Neuronal stem cell (in vitro differentiated cells): Measurements from ENCODE around the gene ABHD17B.

Source experiments
- DNase-seq: peaks from one replicate; pipeline ENCODE4 v3.0.0-alpha.2; 2013; ENCODE audit warnings: low spot score
- H2AFZ ChIP-seq: one replicate; pipeline ENCODE4 v1.6.1; 2013; ENCODE audit warnings: mild to moderate bottlenecking, low read length, inconsistent platforms
- H2AK5ac ChIP-seq: 2 replicates; pipeline ENCODE4 v1.6.1; 2013; ENCODE audit warnings: low read depth, mild to moderate bottlenecking, inconsistent platforms, low read length, moderate library complexity, mixed read lengths
- H2BK120ac ChIP-seq: 2 replicates; pipeline ENCODE4 v1.6.1; 2013; ENCODE audit warnings: low read depth, mild to moderate bottlenecking, inconsistent platforms, low read length, moderate library complexity, mixed read lengths
- H2BK12ac ChIP-seq: one replicate; pipeline ENCODE4 v1.6.1; 2013; ENCODE audit warnings: low read length, inconsistent platforms
- H2BK15ac ChIP-seq: 2 replicates; pipeline ENCODE4 v1.6.1; 2013; ENCODE audit warnings: mild to moderate bottlenecking, low read length, inconsistent platforms, mixed read lengths
- H2BK5ac ChIP-seq: one replicate; pipeline ENCODE4 v1.6.1; 2013; ENCODE audit warnings: inconsistent platforms, mild to moderate bottlenecking, low read length, moderate library complexity
- H3K14ac ChIP-seq: one replicate; pipeline ENCODE4 v1.6.1; 2013; ENCODE audit warnings: low read length, inconsistent platforms
- H3K18ac ChIP-seq: 2 replicates; pipeline ENCODE4 v1.6.1; 2013; ENCODE audit warnings: low read length, inconsistent platforms
- H3K23ac ChIP-seq: 2 replicates; pipeline ENCODE4 v1.6.1; 2013; ENCODE audit warnings: low read depth, mild to moderate bottlenecking, mixed read lengths, low read length, inconsistent platforms; ENCODE audit not compliant: poor library complexity
- H3K27ac ChIP-seq: replicated peaks from 3 replicates; pipeline ENCODE4 v1.5.1; 2013; ENCODE audit warnings: low read length, inconsistent platforms
- H3K27me3 ChIP-seq, 3 experiments: 2 replicates each; pipeline ENCODE4 v1.6.1; 2013; ENCODE audit warnings: low read length in 3 of 3, mild to moderate bottlenecking in 2 of 3, inconsistent platforms in 1 of 3, low read depth in 1 of 3, mixed read lengths in 1 of 3, moderate library complexity in 1 of 3; ENCODE audit not compliant: control insufficient read depth in 3 of 3, insufficient read depth in 3 of 3
- H3K36me3 ChIP-seq, 2 donors: replicated peaks in 1 of 2; 2 replicates each; pipeline ENCODE4 v1.6.1; 2013; ENCODE audit warnings: low read length in 2 of 2; ENCODE audit not compliant: control insufficient read depth in 2 of 2, insufficient read depth in 2 of 2
- H3K4ac ChIP-seq: 2 replicates; pipeline ENCODE4 v1.6.1; 2013; ENCODE audit warnings: inconsistent platforms, mild to moderate bottlenecking, low read length, moderate library complexity
- H3K4me1 ChIP-seq, 2 donors: 1 replicate in 1 of 2; 2 replicates in 1 of 2; pipeline ENCODE4 v1.6.1; 2013; ENCODE audit warnings: low read length in 2 of 2, low read depth in 1 of 2; ENCODE audit not compliant: control insufficient read depth in 2 of 2, insufficient read depth in 1 of 2
- H3K4me2 ChIP-seq: one replicate; pipeline ENCODE4 v1.6.1; 2013; ENCODE audit warnings: mild to moderate bottlenecking, low read length, inconsistent platforms; ENCODE audit not compliant: insufficient read depth, poor library complexity, severe bottlenecking
- H3K4me3 ChIP-seq, 2 donors: 2 replicates each; pipeline ENCODE4 v1.5.1; 2013; ENCODE audit warnings: low read length in 2 of 2, mild to moderate bottlenecking in 2 of 2, inconsistent platforms in 1 of 2, moderate library complexity in 1 of 2
- H3K79me1 ChIP-seq: one replicate; pipeline ENCODE4 v1.6.1; 2013; ENCODE audit warnings: low read depth, mild to moderate bottlenecking, inconsistent platforms, low read length, moderate library complexity
- H3K9ac ChIP-seq: one replicate; pipeline ENCODE4 v1.6.1; 2013; ENCODE audit warnings: mild to moderate bottlenecking, low read depth, low read length, inconsistent platforms; ENCODE audit not compliant: poor library complexity
- H3K9me3 ChIP-seq, 2 donors: replicated peaks in 1 of 2; 2 replicates each; pipeline versions ENCODE3 to v1.6.1; 2013; ENCODE audit warnings: low read length in 2 of 2, mild to moderate bottlenecking in 2 of 2, inconsistent platforms in 1 of 2, low read depth in 1 of 2, mixed read lengths in 1 of 2, moderate library complexity in 1 of 2; ENCODE audit not compliant: control insufficient read depth in 2 of 2, insufficient read depth in 1 of 2
- H4K8ac ChIP-seq: one replicate; pipeline ENCODE4 v1.6.1; 2013; ENCODE audit warnings: low read depth, mild to moderate bottlenecking, inconsistent platforms, low read length, moderate library complexity
- H4K91ac ChIP-seq: one replicate; pipeline ENCODE4 v1.6.1; 2013; ENCODE audit warnings: low read length, low read depth, mild to moderate bottlenecking, inconsistent platforms; ENCODE audit not compliant: poor library complexity
- whole genome bisulfite sequencing, 2 donors: extraction: QIAGEN DNeasy Blood & Tissue Kit; methylation state at CpG; one replicate each; pipeline ENCODE4 v1.1.7; 2013; ENCODE audit warnings: missing lambda C conversion rate in 2 of 2, mixed read lengths in 1 of 2; ENCODE audit not compliant: insufficient read length in 2 of 2, insufficient replicate concordance in 1 of 2; ENCODE audit errors: extremely low coverage in 2 of 2; 5-methylcytosine and 5-hydroxymethylcytosine counted together

The ABHD17B gene

DNA sequence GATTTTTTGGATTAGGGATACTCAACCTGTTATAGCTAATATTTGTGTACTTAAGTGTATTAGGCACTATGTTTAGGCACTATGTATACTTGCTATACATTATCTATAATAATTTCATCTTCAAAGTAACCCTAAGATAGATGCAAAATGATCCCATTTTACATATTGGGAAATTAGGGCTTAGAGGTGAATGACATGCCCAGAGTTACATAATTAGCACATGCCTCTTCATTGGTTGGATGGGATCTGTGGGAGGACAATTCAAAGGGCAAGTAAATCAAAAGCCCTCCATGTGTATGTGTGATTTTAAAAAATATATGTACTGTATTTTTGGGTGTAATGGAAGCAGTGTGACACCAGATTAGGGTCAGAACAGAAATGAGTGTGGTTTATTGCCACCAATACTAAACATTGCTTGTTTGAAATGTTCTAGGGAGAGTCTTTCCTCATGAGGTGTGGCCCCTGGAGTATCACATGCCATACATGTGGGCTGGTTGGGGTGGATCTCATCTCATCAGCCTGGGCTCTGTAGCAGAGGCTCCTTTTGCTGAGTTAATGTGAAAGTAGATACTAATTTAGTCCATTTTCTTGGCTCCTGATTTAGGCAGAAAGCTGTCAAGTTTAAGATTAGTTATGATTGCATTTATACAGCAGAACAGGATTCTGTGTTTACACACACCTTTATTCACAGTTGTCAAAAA lies 6.0 kb upstream of the ABHD17B start:
- no peak overlapping the region for H4K8ac ChIP-seq
- H3K23ac ChIP-seq = no peak overlapping the region
- no peak overlapping the region for H3K9ac ChIP-seq
- H3K36me3 ChIP-seq = peaks cover 0 to 11% of the 10 kb centered on the region in 2 donors
- no peak overlapping the region for H2AK5ac ChIP-seq
- H3K4me3 ChIP-seq = no peak overlapping the region
- H3K4ac ChIP-seq = no peak overlapping the region
- no peaks in the 10 kb centered on the region for H3K27me3 ChIP-seq
- H2BK12ac ChIP-seq = no peak overlapping the region
- H2AFZ ChIP-seq = no peak overlapping the region
- H2BK5ac ChIP-seq = no peak overlapping the region
- H2BK15ac ChIP-seq = no peak overlapping the region
- H4K91ac ChIP-seq = no peak overlapping the region
- H3K14ac ChIP-seq = no peak overlapping the region
- DNase-seq = no peak
- H2BK120ac ChIP-seq = no peak overlapping the region
- peaks cover 2% of the 10 kb centered on the region for H3K79me1 ChIP-seq
- no peak overlapping the region for H3K4me2 ChIP-seq
- H3K4me1 ChIP-seq = peaks cover 2 to 11% of the 10 kb centered on the region in 2 donors
- peaks cover 2 to 12% of the 10 kb centered on the region in 2 donors for H3K9me3 ChIP-seq
- no peak overlapping the region for H3K18ac ChIP-seq
- H3K27ac ChIP-seq = no peak overlapping the region

- Histone ChIP-seq H3K36me3 (peaks cover 0 to 11% of the 10 kb centered on the region in 2 donors), H3K9ac (no peak overlapping the region), H3K14ac (no peak overlapping the region), H4K8ac (no peak overlapping the region), H3K23ac (no peak overlapping the region), H2BK120ac (no peak overlapping the region), H4K91ac (no peak overlapping the region), H2BK15ac (no peak overlapping the region), H3K4ac (no peak overlapping the region), H3K27me3 (no peaks in the 10 kb centered on the region), H2BK12ac (no peak overlapping the region), H3K4me1 (peaks cover 2 to 3% of the 10 kb centered on the region in 2 donors), H2BK5ac (no peak overlapping the region), H3K18ac (no peak overlapping the region), H2AFZ (no peak overlapping the region), H3K79me1 (peaks cover 2% of the 10 kb centered on the region), H3K4me2 (no peak overlapping the region), H3K9me3 (peaks cover 2 to 12% of the 10 kb centered on the region in 2 donors), H3K27ac (no peak overlapping the region), H3K4me3 (no peak overlapping the region), H2AK5ac (no peak overlapping the region)
- DNase-seq = no peak
Measured at GRCh38 chr9:71915495-71915894, 4.5 kb upstream of the ABHD17B start.

DNA sequence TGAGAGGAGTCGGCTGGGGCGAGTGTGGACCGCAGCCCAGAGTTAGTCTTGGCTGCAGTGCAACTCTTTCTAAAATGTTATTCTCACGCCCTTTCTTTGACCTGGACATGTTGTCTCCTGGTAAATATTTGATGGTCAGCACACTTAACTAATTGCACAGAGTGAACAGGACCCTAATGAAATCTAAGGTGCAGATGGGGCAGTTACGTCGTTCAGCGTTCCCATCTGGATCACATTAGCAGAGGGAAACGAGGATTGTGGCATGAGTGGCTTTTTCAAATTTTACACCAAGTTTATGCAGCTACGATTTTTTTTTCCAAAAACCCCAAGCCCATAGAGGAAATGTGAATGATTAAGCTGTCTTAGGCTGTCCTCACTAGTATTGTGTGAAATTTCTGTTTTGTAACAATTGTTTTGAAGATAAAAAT lies 929 bp upstream of the ABHD17B start:
- H4K8ac ChIP-seq = no peak overlapping the region

GRCh38 chr9:71910650-71911060 lies 338 bp downstream of the ABHD17B start:
- H3K4me3 ChIP-seq = peak overlapping the region; percentile 95
- H3K27me3 ChIP-seq = no peaks in the 10 kb centered on the region
- DNase-seq = no peak
- H3K4ac ChIP-seq = no peak overlapping the region
- no peak overlapping the region for H2BK120ac ChIP-seq
- H3K9ac ChIP-seq = peak overlapping the region; percentile 99
- peak overlapping the region; percentile 56 for H3K4me2 ChIP-seq
- peak overlapping the region; percentile 99 for H2BK5ac ChIP-seq
- no peak overlapping the region for H2BK12ac ChIP-seq
- peak overlapping the region; percentile 90 for H2AK5ac ChIP-seq
- no peak overlapping the region for H4K91ac ChIP-seq
- WGBS, 2 donors = no CpG with 5 or more reads among the region's 56 CpGs
- no peak overlapping the region for H2BK15ac ChIP-seq
- peak overlapping the region; percentile 87 for H2AFZ ChIP-seq
- H3K9me3 ChIP-seq = no peaks in the 10 kb centered on the region
- H3K18ac ChIP-seq = peak overlapping the region; percentile 98
- H3K79me1 ChIP-seq = peaks cover 2% of the 10 kb centered on the region
- H3K27ac ChIP-seq = peak overlapping the region; percentile 95
- no peak overlapping the region for H4K8ac ChIP-seq
- no peak overlapping the region for H3K14ac ChIP-seq
- H3K23ac ChIP-seq = peak overlapping the region; percentile 70
- peaks cover 0 to 2% of the 10 kb centered on the region in 2 donors for H3K4me1 ChIP-seq
- H3K36me3 ChIP-seq = peaks cover 4 to 18% of the 10 kb centered on the region in 2 donors

More for the DNA sequence above, 929 bp upstream of the ABHD17B start:
- H2BK120ac ChIP-seq = no peak overlapping the region
- H3K36me3 ChIP-seq = peaks cover 0 to 6% of the 10 kb centered on the region in 2 donors
- no peaks in the 10 kb centered on the region for H3K9me3 ChIP-seq
- peak overlapping the region; percentile 87 for H2AFZ ChIP-seq
- no peaks in the 10 kb centered on the region for H3K27me3 ChIP-seq
- no CpG with 5 or more reads among the region's 9 CpGs for WGBS, 2 donors
- no peak overlapping the region for H2BK15ac ChIP-seq
- no peak for DNase-seq
- no peak overlapping the region for H2AK5ac ChIP-seq
- no peak overlapping the region for H3K18ac ChIP-seq
- peak overlapping the region; percentile 63 for H2BK5ac ChIP-seq
- H3K23ac ChIP-seq = no peak overlapping the region
- peaks cover 0 to 2% of the 10 kb centered on the region in 2 donors for H3K4me1 ChIP-seq
- H3K4me3 ChIP-seq = peak overlapping the region; percentile 71 to 80
- H3K14ac ChIP-seq = no peak overlapping the region
- no peak overlapping the region for H3K4ac ChIP-seq
- peak overlapping the region; percentile 61 for H3K4me2 ChIP-seq
- H3K27ac ChIP-seq = peak overlapping the region; percentile 81
- H2BK12ac ChIP-seq = no peak overlapping the region
- no peak overlapping the region for H4K91ac ChIP-seq
- peaks cover 2% of the 10 kb centered on the region for H3K79me1 ChIP-seq
- H3K9ac ChIP-seq = peak overlapping the region; percentile 70
